C1 segment of cervical spinal cord (tissue), 14 donors: ENCODE measurements around the gene SHBG.
"Not testable (repeated sequence)": the region's sequence is repeated elsewhere in the genome, so short reads cannot be mapped to it uniquely, and the experiment has no call there.

Experiments used
- DNase-seq, 14 donors: peaks; one replicate each; lab custom pipeline; 2025; lab: John Stamatoyannopoulos, UW

Gene SHBG

GRCh38 chr17:7611635-7612293 is 18.2 kb upstream of the SHBG start:
- no peak for DNase-seq

- DNase-seq, result no peak
Measured at GRCh38 chr17:7612294-7612640, 17.7 kb upstream of the SHBG start.

- peak in 1 of 14 donors; percentile 7 for DNase-seq
Measured at GRCh38 chr17:7613769-7614424, 16.0 kb upstream of the SHBG start.

- peak; percentile 94 to 100 (median 99) for DNase-seq
Measured at GRCh38 chr17:7614425-7615264, 15.3 kb upstream of the SHBG start, which contains the start of gene FXR2. TSS of gene FXR2 (minus strand) at chr17:7614897. CDS start at chr17:7614532, 365 bp downstream.

- DNase-seq, result no peak
Measured at GRCh38 chr17:7615265-7615747, 14.6 kb upstream of the SHBG start.

GRCh38 chr17:7618608-7619007 is 11.3 kb upstream of the SHBG start:
- no peak for DNase-seq

- no peak for DNase-seq
Measured at GRCh38 chr17:7620835-7621234, 9.1 kb upstream of the SHBG start.

GRCh38 chr17:7623661-7624060 is 6.3 kb upstream of the SHBG start:
- DNase-seq, result no peak

GRCh38 chr17:7625749-7626148 is 4.2 kb upstream of the SHBG start:
- DNase-seq, result not testable (repeated sequence)

GRCh38 chr17:7626307-7626706 is 3.6 kb upstream of the SHBG start:
- DNase-seq, result peak in 3 of 14 donors; percentile 10 to 22 (median 17)

- DNase-seq, result peak in 1 of 14 donors; percentile 61
Measured at GRCh38 chr17:7626956-7627249, 3.0 kb upstream of the SHBG start.

- peak; percentile 66 to 93 (median 89) for DNase-seq
Measured at GRCh38 chr17:7627250-7628121, 2.4 kb upstream of the SHBG start, which contains the start of gene SAT2. TSS of gene SAT2 (minus strand) at chr17:7627821. CDS start at chr17:7627635, 186 bp downstream.

- DNase-seq, result no peak
Measured at GRCh38 chr17:7631398-7632380, 1.8 kb downstream of the SHBG start.

GRCh38 chr17:7632492-7632894 is 2.6 kb downstream of the SHBG start:
- DNase-seq, result peak in 1 of 14 donors; percentile 11

- DNase-seq, result no peak
Measured at GRCh38 chr17:7633093-7633492, 3.2 kb downstream of the SHBG start.

GRCh38 chr17:7634384-7634783 is 4.4 kb downstream of the SHBG start:
- DNase-seq, result peak in 5 of 14 donors; percentile 22 to 56 (median 52)

- peak in 1 of 14 donors; percentile 32 for DNase-seq
Measured at GRCh38 chr17:7636163-7636562, 6.2 kb downstream of the SHBG start.

- DNase-seq, result no peak
Measured at GRCh38 chr17:7640783-7641182, 10.8 kb downstream of the SHBG start.

- DNase-seq, result not testable (repeated sequence)
Measured at GRCh38 chr17:7641635-7642034, 11.7 kb downstream of the SHBG start.

- no peak for DNase-seq
Measured at GRCh38 chr17:7644775-7645174, 14.8 kb downstream of the SHBG start.
